SKM-1 treated with dmso at 0.1 percent for 144 hours (cell line): ENCODE measurements around the gene ALS2CL.
A peak's percentile ranks its signal among the peaks of the same experiment; 100 is the strongest.

Source experiments
- DNase-seq: peaks from one replicate; lab custom pipeline; 2025; ENCODE audit not compliant: unreplicated experiment; lab: John Stamatoyannopoulos, UW

ALS2CL gene

DNA sequence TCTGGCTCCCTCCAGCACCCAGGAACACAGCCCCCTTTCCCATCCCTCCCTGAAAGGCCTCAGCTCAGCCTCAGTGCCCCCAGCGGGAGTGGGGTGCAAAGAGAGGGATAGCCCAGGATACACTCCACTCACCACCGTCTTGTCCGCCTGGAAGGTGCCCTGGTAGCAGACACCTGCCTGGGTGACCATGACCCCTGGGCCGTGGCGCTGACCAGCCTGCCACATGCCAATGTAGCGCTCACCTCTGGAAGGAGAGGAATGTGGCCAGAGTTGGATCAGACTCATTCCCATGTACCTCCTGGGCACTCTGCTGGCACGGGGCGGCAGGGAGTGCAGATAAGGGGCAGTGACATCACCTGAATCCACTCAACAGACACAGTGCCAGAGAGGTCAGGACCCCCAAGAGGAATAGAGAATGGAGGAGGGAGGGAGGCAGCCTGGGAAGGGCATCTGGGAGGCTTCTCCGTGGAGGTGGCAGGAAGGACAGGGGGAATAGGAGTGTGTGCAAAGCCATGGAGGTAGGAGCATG lies 13.1 kb downstream of the ALS2CL start:
- no peak for DNase-seq

- DNase-seq, result no peak
Measured at GRCh38 chr3:46679681-46680080, 13.8 kb downstream of the ALS2CL start.

- DNase-seq, result no peak
Measured at GRCh38 chr3:46678280-46678679, 15.2 kb downstream of the ALS2CL start.

DNA sequence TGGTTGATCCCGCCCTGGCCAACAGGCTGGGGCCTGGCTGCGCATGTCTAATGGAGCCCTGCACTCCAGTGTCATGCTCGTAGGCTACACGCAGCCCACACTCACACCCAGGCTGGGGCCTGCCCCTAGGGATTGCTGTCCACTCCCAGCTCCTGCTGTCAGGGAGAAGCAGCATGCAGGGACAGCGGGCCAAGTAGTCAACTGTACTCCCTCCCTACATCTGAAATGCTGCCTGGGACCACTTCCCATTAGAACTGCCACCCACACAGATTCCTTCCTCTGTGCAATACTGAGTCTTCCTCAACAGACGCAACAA lies 16.1 kb downstream of the ALS2CL start:
- DNase-seq, result no peak

DNA sequence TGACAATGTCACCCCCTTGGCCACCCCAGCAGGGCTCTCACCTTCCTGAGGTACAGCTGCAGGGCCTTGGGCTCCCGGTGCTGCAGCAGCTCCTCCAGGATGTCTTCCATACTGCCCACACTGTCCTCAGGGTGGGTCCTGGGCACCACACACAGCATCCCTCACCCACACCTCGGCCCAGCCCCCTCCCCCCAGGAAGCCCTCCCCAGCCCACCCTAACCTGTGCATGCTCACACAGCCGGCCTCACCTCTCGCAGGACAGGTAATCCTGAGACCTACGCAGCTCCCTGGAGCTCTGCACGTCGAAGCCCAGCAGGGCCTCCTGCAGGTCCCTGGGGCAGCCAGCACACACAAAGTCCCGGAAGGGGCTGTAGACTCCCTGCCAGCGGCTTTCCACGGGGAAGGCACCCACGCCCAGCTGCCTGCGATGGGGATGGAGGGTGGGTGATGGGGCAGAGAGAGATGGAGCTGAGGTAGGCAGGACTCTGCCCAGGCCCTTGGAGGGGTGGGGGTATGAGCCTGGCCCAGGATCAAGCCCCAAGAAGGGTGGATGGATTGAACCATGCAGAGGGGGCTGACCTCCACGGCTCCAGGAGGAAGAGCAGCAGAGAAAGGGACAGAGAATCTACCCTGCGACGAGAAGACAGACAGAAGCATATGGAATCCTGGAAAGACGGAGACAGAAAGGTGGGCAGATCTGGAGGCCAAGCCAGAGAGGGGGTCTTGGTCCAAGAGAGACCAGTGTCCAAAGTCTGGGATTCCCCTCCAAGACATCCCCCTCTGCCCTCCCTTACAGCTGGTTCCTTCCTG lies 16.7 kb downstream of the ALS2CL start:
- no peak for DNase-seq

DNA sequence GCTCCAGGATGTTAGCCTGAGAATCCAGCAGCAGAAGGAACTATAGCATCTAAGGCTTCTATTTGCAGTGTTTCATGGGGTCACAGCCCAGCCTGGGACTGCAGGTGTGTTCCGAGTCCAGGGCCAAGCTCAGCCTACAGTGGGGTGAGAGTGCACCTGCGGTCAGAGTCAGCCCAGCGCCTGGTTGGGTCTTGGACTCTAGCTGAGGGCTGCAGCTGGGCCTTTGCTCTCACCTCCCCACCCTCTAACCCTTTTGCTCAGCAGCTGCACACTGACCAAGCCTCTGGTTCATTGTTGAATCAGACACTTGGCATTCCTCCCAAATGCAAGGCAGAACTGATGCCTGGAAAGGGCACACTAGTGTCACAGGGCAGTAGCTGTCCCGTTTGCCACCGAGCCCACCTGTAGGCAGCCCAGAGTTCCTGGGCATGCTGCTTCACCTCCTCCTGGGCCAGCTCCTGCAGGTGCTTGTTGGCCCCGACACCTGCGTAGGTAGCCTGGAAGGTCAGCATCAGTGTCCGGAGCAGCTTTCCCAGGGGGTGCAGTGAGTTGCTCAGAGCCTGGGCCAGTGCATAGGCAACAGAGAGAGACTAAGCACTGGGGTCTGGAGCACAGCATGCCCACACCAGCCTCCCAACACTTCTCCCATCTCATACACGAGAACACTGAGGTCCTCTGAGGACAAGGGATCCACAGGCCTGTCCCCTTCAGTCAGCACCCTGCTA lies 17.5 kb downstream of the ALS2CL start:
- no peak for DNase-seq

DNA sequence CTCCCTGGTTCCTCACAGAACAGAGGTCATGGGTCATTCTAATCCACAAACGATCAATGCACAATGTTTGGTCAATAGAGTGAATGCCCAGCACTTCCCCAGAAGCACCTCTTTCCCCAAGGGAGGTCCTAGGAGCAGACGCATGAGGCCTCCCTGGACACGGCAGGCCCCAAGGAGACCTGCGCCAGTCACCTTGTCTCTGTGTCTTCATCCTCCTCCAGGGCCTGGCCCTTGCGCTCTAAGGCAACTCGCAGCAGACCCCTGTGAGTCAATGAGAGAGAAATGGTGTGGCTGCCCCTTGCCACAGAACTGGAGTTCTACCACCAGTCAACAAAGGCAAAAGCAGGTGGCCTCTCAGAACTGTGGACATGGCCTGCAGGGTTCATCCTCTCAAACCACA lies 18.1 kb downstream of the ALS2CL start:
- DNase-seq, result no peak

- peak; percentile 8 for DNase-seq
Measured at GRCh38 chr3:46674031-46674845, 19.2 kb downstream of the ALS2CL start.

DNA sequence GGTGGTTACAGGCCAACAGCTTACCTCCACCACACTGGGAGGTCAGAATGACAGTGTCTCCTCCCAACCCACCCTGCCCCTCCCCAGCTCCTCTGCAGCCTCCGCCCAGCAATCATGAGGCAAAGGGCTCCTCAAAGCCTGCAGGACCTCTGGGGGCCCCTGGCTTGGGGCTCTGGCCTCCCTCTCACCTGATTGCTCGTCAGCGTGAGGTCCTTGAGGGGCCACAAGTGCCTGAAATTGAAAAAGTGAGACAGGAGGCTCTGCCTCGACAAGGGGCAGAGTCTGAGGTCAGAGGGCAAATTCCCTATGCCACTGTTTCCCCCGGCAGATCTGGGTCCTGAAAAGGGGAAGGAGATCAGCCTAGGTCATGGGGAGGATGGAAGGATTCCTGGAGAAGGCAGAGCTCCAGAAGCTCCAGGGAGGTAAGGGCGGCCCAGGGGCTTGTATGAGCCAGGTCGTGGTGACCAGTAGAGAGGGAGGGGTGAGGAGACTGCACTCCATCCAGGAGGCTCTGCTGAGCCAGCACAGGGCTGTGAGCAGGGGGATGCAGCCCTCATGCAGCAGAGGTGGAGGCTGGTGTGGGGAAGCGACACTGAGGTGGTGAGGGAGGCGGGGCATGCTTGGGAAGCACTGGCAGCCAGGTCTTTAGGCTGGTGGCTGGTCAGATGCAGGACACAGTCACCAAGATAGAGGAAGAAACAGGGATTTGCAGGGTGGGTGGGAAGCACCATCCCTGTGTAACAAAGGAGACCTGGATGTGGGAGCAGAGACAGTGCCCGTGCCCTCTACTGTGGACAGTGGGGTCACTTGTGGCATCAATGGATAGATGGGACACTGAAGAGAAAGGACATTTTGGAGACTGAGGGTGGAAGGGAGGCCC lies 20.1 kb downstream of the ALS2CL start:
- DNase-seq, result no peak

GRCh38 chr3:46672349-46672695 lies 21.2 kb downstream of the ALS2CL start:
- DNase-seq, result no peak

GRCh38 chr3:46671541-46672348 lies 21.7 kb downstream of the ALS2CL start:
- no peak for DNase-seq

DNA sequence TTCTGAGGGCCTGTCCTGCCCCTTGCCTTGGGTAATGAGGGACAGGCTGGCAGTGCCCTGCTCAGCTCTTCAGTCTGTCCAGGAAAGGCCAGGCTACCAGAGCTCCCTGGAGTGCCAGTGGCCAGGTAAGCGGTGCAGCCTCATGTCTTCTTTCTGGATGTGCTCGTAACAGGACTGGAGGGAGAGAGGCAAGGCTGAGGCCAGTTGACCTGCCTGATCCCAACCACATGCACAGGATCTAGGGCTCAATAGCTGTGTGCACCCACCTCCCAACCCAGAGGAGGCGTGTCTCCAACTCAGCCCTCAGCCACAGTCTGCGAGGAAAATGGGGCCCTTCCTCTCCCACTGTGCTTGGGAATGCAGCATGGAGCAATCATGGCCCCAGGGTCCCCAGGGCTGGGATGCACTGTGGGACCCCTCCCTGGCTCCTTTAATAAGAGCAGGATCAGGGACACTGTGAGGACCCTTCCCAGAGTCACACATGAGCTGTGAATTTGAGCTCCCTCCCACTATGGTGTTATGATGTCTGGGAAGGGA lies 22.5 kb downstream of the ALS2CL start:
- no peak for DNase-seq

DNA sequence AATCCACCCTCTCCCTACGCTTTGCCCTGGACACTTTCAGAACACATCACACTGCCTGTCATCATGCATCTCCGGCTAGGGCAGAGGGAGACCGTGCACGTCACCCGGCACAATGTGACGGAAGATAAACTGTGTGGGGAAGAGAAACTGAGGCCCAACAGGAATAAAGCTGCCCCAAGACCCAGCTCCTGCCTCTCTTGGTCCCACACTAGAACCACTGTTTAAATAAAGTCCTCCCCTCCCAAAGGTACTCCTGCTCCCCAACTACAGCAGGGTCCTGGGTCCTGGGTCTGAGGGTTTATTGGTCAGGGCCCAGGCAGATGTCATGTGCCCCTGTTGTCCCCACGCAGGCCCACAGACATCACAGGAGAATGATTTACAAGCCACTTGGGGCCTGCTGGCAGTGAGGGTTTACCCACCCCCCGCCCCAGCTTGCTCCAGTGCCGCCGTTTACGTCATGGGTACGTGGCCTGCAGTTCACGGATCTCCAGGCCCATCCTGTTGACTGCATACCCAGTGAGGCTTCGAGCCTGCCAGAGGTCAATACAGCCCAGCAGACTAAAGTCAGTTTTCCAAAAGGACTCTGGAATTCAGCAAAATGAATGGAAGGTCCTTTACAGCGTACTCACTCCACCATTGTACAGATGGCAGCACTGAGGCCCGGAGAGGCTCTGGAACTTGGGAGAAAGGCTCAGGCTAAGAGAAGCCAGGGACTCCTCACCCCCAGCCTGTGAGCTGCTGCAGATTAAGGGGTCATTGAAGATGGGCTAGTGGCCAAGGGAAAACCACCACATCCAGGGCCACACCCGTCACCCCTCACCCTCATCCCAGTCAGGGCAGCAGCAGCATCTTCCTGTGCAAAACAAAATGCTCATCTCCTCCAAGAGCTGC lies 23.2 kb downstream of the ALS2CL start:
- DNase-seq, result no peak

DNA sequence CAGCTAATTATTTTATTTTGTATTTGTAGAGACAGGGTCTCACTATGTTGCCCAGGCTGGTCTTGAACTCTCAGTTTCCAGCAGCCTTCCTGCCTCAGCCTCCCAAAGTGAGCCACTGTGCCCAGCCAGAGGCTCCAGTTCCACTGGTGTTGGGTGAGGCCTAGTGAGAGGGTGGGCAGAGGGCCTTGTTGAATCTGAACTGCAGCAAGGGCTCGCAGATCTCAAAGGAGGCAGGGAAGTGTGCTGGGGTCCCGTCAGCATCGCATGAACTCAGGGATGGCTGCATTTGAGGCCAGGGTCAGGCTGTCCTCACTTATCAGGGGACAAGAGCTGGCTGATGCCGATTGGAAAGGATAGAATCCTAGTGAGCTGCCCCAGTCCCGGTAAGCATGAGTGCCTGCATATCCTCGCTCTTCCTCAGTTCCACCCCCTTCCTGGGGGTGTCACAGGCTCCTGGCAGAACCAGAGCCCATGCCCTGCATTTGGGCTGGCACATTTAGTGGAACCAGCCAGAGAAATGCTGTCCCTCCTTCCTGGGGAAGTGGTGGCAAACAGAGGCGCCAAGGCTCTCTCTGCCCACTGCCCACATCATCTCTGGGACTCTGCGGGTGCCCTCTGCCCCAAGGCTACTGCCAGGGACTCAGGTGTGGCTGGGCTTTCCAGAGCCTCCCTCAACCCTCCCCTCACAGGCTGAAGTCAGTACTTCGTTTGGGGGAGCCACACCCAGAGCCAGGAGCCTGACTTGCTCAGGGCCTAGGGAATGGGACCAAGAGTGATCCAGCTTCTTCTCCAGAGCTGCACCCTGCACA lies 24.1 kb downstream of the ALS2CL start:
- DNase-seq, result no peak

GRCh38 chr3:46668591-46668990 lies 24.9 kb downstream of the ALS2CL start:
- DNase-seq, result no peak

DNA sequence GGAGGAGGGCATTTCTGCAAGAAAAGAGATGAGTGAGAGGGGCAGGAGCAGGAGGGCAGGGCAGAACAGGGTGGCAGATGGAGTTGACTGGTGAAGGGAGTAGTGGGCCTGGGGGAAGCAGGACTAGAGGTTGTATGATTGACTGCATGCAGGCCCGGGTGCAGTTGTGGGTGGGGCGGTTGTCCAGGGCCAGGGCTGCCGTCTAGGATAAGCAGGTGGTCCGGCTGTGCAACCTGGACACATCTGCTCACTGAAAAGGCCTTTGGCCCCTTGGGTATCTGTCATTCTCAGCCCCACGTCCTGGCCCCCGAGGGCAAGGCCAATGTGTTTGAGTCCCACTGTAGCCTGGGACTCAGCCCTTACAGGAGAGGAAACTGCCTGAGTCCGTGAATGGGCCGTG lies 25.4 kb downstream of the ALS2CL start:
- no peak for DNase-seq

GRCh38 chr3:46667657-46668056 lies 25.8 kb downstream of the ALS2CL start:
- DNase-seq, result no peak
